Body of pancreas (tissue), 4 donors: Measurements from ENCODE around the gene OTOL1. TPM values are rescaled to one million over a fixed set of nuclear protein-coding genes. Genes with fewer than 3 reads are reported as not detected.

ENCODE experiments used
- ATAC-seq: fragments of 150-250 bp; one replicate; pipeline ENCODE4 v1.9.1; 2016
- DNase-seq, 4 donors: peaks; one replicate each; pipeline ENCODE4 v3.0.0-alpha.2; 2019
- H3K27ac ChIP-seq, 4 donors: fragments of 200-600 bp; sonication (generic); 1 replicate in 3 of 4; 2 replicates in 1 of 4; pipeline versions ENCODE4 v1.5.1 to v1.6.1; 2016 to 2019; ENCODE audit warnings: mild to moderate bottlenecking in 1 of 4, mixed read lengths in 1 of 4, moderate library complexity in 1 of 4
- H3K27me3 ChIP-seq, 2 donors: fragments of 200-600 bp; sonication (generic); one replicate each; pipeline ENCODE4 v1.6.0; 2016; ENCODE audit warnings: mild to moderate bottlenecking in 1 of 2
- H3K36me3 ChIP-seq, 2 donors: fragments of 200-600 bp; sonication (generic); replicated peaks in 1 of 2; 2 replicates each; pipeline ENCODE4 v1.5.1; 2016; ENCODE audit warnings: low read depth in 2 of 2; ENCODE audit not compliant: insufficient read depth in 1 of 2
- H3K4me1 ChIP-seq: fragments of 200-600 bp; sonication (generic); one replicate; pipeline ENCODE4 v1.6.0; 2016
- H3K4me3 ChIP-seq, 2 donors: fragments of 200-600 bp; sonication (generic); 1 replicate in 1 of 2; 2 replicates in 1 of 2; pipeline ENCODE4 v1.5.1; 2016 to 2019
- H3K9me3 ChIP-seq, 3 donors: fragments of 200-600 bp; sonication (generic); 1 replicate in 2 of 3; 2 replicates in 1 of 3; pipeline ENCODE4 v1.5.1; 2016
- POLR2A ChIP-seq, 3 donors: fragments of 450-650 bp; IDR thresholded peaks; one replicate each; pipeline ENCODE4 v1.6.1; 2016; ENCODE audit warnings: antibody characterized with exemption in 3 of 3, mild to moderate bottlenecking in 2 of 3
- WGBS, 2 donors: methylation state at CpG; one replicate each; pipeline ENCODE4 v1.1.5; 2017; 5-methylcytosine and 5-hydroxymethylcytosine counted together
- intact Hi-C: fragments of 100-400 bp; cut with DNase I; formaldehyde crosslinking; loops from one replicate; pipeline ENCODE4 v1.15.1; 2023
- total RNA-seq, 2 donors: library from RNA; depleted of rRNA; stranded (reverse); fragments of >200 nt; gene quantifications; one replicate each; pipeline ENCODE4 v1.1.0, GENCODE V29; 2016
- TF ChIP-seq, protein P1 (sequence below), 7 experiments: fragments of 450-650 bp in 4 of 7; fragments of 200-600 bp in 3 of 7; sonication (generic) in 3 of 7; IDR thresholded peaks; one replicate each; pipeline ENCODE4 v1.5.1; 2016 to 2019; ENCODE audit warnings: antibody characterized with exemption in 7 of 7

OTOL1 gene
- total RNA-seq, 2 donors from 2014 or later: not detected

DNA sequence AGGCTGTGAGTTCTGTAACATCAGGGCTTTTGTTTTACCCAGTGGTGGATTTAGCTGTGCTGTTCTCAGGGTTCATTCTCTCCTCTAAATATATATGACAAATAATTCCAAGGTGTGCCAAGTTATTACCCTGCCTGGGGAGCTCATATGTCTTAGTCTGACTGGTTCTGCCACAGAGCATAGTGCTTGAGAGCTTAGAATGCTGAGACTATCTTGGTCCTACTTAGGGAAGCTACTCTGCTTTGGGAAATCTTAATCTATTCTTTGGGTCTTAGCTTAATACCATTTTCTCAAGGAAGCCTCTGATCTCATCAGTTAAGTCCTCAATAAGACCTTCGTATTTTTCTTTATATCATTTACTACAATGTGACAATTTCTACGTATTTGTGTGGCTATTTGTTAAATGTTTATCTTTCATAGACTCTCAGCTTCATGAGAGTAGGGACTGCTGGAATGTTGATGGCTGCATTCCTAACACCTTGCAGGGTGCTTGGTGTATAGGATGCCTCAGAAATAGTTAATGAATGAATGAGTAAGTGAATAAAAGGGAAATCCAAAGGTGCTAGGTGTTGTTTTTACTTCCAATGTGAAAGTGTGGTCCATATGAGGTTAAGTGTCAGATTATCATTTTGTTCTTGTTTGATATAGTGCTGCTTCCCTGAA is 1.8 kb downstream of the OTOL1 start:
- intact Hi-C loops: no loop called here
- H3K27me3 ChIP-seq: no peaks in the 10 kb centered on the region
- ATAC-seq (no peak), DNase-seq (no peak)
- no peaks in the 10 kb centered on the region for H3K9me3 ChIP-seq
- TF ChIP-seq POLR2A (IDR thresholded peaks at IDR 0.05): no peak
- TF ChIP-seq, protein P1, sequence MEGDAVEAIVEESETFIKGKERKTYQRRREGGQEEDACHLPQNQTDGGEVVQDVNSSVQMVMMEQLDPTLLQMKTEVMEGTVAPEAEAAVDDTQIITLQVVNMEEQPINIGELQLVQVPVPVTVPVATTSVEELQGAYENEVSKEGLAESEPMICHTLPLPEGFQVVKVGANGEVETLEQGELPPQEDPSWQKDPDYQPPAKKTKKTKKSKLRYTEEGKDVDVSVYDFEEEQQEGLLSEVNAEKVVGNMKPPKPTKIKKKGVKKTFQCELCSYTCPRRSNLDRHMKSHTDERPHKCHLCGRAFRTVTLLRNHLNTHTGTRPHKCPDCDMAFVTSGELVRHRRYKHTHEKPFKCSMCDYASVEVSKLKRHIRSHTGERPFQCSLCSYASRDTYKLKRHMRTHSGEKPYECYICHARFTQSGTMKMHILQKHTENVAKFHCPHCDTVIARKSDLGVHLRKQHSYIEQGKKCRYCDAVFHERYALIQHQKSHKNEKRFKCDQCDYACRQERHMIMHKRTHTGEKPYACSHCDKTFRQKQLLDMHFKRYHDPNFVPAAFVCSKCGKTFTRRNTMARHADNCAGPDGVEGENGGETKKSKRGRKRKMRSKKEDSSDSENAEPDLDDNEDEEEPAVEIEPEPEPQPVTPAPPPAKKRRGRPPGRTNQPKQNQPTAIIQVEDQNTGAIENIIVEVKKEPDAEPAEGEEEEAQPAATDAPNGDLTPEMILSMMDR (IDR thresholded peaks at IDR 0.05): no peak
- no peak overlapping the region for H3K27ac ChIP-seq
- WGBS, 2 donors: 35% methylated on average over 2 of the region's 2 CpGs
- H3K36me3 ChIP-seq: no peaks in the 10 kb centered on the region
- no peaks in the 10 kb centered on the region for H3K4me1 ChIP-seq
- no peak overlapping the region for H3K4me3 ChIP-seq

DNA sequence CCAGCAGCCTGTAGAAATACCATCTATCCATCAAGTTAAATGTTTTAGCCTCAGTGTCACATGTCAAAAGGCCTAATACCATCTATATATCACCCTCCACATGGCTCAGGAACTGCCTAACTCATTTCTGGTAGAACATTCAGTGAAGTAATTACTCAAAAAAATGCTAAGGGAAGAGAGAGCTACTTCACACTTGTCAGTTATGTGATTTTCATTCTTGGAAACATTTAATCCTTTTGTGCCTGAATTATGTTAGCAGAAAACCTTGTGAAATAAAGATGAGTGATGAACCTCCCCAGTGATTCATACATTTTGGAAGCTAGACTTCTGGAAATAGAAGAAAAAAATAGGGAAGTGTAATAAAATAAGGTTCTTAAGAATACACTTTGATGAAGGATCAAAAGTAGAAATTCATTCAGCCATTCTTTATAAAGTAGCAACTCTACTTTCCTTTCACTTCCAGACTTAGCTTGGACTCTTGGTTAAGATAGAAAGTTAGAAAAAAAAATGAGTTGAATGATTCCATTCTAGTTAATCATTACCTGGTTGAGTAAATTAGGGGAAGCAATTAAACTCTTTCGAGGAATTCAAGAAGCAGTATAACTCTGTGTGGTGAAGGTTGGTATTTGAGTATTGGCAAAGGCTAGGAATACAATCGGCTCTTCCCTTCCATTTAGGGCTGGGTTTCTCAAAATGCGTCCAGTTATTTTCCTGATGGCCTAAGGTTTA is 3.6 kb downstream of the OTOL1 start:
- 23 to 25% methylated on average over 3 of the region's 3 CpGs for WGBS, 2 donors
- Histone ChIP-seq H3K4me1 (no peaks in the 10 kb centered on the region), H3K9me3 (no peaks in the 10 kb centered on the region), H3K4me3 (no peak overlapping the region), H3K27ac (no peak overlapping the region), H3K27me3 (no peaks in the 10 kb centered on the region), H3K36me3 (no peaks in the 10 kb centered on the region)
- TF ChIP-seq, protein P1 (IDR thresholded peaks at IDR 0.05): no peak
- TF ChIP-seq POLR2A (IDR thresholded peaks at IDR 0.05): no peak
- ATAC-seq: no peak
- intact Hi-C loops: no loop called here
- DNase-seq: no peak

DNA sequence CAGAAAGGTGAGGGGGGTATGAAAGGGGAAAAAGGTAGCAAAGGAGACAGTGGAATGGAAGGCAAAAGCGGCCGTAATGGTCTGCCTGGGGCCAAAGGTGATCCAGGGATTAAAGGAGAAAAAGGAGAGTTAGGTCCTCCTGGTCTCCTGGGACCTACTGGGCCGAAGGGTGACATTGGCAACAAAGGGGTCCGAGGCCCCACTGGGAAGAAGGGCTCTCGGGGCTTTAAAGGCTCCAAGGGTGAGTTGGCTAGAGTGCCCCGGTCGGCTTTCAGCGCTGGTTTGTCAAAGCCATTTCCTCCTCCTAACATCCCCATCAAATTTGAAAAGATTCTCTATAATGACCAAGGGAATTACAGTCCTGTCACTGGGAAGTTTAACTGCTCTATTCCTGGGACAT is 6.7 kb downstream of the OTOL1 start:
- no peaks in the 10 kb centered on the region for H3K36me3 ChIP-seq
- TF ChIP-seq, protein P1 (IDR thresholded peaks at IDR 0.05): no peak
- TF ChIP-seq POLR2A (IDR thresholded peaks at IDR 0.05): no peak
- H3K4me1 ChIP-seq: no peaks in the 10 kb centered on the region
- no peak for DNase-seq
- no peaks in the 10 kb centered on the region for H3K9me3 ChIP-seq
- WGBS, 2 donors: 85% methylated on average over 7 to 8 of the region's 8 CpGs
- H3K27me3 ChIP-seq: no peaks in the 10 kb centered on the region
- intact Hi-C loops: no loop called here
- H3K4me3 ChIP-seq: no peak overlapping the region
- ATAC-seq: no peak
- H3K27ac ChIP-seq: no peak overlapping the region

DNA sequence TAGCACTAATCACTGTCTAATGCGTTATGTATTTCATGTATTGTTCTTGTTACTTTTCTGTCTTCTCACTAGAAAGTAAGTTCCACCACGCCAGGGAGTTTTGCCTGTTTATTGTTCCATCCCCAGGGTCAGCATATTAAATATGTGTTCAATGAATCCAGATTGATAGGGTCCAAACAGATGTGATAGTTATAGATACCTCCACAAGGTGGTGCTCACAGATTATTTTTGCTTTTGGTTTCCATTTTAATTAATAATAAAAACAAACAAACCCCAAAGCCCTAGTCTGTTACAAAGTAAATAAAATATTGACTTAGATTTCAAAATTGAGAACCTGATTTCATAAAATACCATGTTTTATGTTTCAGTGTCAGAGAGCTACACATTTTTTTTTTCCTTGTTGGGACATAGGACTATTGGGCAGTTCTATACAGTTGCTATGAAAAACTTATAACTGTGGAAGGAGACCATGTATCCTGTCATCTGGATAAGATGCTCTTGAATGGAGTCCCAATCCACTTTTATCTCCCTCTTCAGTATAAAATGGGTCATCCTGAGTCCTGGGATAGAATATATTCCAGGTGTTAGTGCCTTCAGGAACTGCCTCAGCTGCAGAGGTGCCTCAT is 12.4 kb downstream of the OTOL1 start:
- ATAC-seq (no peak), DNase-seq (no peak)
- WGBS, 2 donors: 42 to 49% methylated on average over 2 of the region's 2 CpGs
- no peaks in the 10 kb centered on the region for H3K9me3 ChIP-seq
- no peaks in the 10 kb centered on the region for H3K4me1 ChIP-seq
- TF ChIP-seq POLR2A (IDR thresholded peaks at IDR 0.05): no peak
- TF ChIP-seq, protein P1 (IDR thresholded peaks at IDR 0.05): peak in 4 of 7 experiments; percentile 6 to 27 (median 12)
- intact Hi-C loops: no loop called here
- no peak overlapping the region for H3K4me3 ChIP-seq
- H3K27me3 ChIP-seq: no peaks in the 10 kb centered on the region
- H3K27ac ChIP-seq: no peak overlapping the region
- no peaks in the 10 kb centered on the region for H3K36me3 ChIP-seq
